LHCN-M2 (cell line): ENCODE measurements around the gene IRF9. TPM values are rescaled to one million over a fixed set of nuclear protein-coding genes. Genes with fewer than 3 reads are reported as not detected.

Experiments used
- DNase-seq: peaks from one replicate; pipeline ENCODE4 v3.0.0-alpha.2; 2012; ENCODE audit warnings: low read depth
- total RNA-seq: library from RNA; depleted of rRNA; stranded (reverse); fragments of >200 nt; gene quantifications from 2 replicates; pipeline ENCODE4 v1.2.3, GENCODE V29; 2014

IRF9 gene
- total RNA-seq, 1 experiment from 2014 or later: 70.1 TPM

GRCh38 chr14:24130717-24131548 lies 30.1 kb upstream of the IRF9 start:
- DNase-seq: peak; percentile 88

DNA sequence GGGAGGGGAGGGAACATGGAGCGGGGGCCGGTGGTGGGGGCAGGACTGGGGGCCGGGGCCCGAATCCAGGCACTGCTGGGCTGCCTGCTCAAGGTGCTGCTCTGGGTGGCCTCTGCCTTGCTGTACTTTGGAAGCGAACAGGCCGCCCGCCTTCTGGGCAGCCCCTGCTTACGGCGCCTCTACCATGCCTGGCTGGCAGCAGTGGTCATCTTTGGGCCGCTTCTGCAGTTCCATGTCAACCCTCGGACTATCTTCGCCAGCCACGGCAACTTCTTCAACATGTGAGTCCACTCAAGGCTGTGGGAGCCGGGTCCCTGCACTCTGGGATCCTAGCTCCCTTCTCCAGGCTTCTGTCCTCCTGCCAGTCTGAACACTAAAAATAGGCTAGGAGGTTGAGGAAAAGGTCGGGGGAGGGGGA lies 29.5 kb upstream of the IRF9 start:
- DNase-seq: no peak

DNA sequence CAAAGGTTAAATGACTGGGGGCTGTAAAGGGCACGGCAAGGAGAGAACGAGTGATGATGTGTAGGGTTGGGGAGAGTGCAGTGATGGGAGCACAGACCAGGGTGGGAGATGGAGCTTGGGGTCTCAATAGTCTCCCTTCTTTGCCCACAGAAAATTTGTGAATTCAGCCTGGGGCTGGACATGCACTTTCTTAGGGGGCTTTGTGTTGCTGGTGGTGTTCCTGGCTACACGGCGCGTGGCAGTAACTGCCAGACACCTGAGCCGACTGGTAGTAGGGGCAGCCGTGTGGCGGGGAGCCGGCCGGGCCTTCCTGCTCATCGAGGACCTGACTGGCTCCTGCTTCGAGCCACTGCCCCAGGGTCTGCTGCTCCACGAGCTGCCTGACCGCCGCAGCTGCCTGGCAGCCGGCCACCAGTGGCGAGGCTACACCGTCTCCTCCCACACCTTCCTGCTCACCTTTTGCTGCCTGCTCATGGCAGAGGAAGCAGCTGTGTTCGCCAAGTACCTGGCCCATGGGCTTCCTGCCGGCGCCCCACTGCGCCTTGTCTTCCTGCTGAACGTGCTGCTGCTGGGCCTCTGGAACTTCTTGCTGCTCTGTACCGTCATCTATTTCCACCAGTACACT lies 28.9 kb upstream of the IRF9 start:
- DNase-seq: no peak

DNA sequence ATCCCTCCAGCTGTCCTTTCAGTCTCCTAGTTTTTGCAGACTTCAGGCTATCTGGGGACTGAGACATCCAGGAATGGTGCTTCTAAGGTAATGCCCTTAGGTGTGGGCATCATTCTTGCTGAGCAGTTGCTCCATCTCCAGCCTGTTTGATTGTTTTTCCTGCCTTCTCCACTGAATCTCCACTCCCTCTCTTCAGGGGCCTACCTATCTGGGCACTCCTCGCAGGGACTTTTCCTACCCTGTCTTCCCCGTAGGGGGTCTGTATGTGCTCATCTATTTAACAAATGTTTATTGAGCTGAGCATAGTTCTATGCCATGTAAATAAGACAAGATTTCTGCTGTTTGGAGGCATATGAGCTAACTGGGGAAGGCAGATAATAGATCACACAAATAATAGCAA lies 28.1 kb upstream of the IRF9 start:
- no peak for DNase-seq

GRCh38 chr14:24133735-24134134 lies 27.3 kb upstream of the IRF9 start:
- no peak for DNase-seq

DNA sequence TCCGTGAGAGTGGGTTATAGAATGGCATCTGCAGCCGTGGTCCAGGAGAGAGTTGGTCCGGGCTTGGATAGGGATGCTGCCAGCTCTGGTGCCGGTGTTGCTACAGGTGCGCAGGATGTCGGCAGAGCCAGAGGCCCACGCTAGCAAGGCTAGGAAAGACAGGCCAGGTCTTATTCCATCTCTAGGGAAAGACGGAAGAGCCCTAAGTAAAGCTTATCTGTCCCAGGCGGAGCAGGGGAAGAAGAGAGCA lies 25.6 kb upstream of the IRF9 start:
- DNase-seq: no peak

GRCh38 chr14:24135834-24136683 lies 25.0 kb upstream of the IRF9 start, which contains the start of gene PSME1:
TSS of gene PSME1 (plus strand) at chr14:24136194. CDS start at chr14:24136263, 69 bp downstream.
- DNase-seq: peak; percentile 81

DNA sequence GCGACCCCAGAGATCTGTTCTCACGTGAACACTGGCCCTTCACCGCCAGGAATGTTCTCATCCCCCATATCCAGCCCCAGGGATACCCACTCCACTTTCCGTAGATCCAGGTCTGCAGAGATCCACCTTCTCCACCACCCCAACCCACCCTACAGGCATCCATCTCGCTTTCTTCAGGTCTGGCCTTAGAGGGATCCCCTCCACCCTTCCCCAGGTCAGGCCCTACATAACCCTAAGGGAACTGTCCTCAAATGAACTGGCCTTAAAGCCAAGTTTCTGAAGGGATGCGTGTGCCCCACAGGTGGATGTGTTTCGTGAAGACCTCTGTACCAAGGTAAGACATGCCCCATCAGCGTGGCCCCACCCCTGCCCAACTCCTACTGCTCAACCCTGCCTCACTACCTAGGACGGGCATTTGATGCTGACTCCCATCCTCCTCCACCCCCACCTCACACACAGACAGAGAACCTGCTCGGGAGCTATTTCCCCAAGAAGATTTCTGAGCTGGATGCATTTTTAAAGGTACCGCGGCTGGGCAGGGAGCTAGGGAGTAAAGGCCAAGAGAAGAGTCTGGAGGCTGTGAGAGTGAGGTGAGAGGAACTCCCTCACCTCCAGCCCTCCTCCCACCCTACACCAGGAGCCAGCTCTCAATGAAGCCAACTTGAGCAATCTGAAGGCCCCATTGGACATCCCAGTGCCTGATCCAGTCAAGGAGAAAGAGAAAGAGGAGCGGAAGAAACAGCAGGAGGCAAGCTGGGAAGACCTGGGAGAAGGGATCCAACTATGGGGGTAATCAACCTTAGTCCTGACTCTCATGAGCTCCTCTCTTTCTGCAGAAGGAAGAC lies 24.2 kb upstream of the IRF9 start:
- DNase-seq: no peak

GRCh38 chr14:24137529-24138395 lies 23.3 kb upstream of the IRF9 start:
- no peak for DNase-seq

GRCh38 chr14:24138396-24139271 lies 22.4 kb upstream of the IRF9 start:
- no peak for DNase-seq

DNA sequence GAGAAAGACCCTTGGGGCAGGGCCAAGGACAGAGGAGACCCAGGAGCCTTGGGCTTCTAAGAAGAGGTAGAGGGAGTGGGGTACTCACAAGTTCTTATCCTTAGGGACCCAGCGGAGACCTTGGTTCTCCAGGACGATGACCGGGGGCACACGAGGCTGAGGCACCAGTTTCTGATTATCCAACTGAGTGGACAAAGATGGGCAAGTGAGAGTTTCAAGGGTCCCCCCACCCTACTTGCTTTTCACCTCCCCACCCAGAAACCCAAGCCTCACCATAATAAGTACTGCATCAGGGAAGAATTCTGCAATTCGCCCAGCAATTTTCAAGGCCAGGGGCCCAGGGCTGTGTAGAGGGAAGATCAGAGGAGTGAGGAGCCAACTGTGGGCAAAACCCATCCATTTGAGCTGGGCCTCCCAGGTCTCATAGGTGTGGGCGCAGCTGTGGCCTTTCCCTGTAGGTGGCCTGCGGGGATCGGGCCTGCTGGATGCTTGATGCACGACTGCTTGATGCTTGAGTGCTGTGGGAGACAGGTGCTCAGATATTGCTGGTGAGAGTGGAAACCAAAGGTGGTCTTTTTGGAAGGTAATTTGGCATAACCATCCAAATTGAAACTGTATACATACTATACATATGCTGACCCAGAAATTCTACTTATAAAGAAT lies 21.7 kb upstream of the IRF9 start:
- DNase-seq: no peak

- peak; percentile 99 for DNase-seq
Measured at GRCh38 chr14:24141097-24141880, 19.8 kb upstream of the IRF9 start, which contains the start of gene EMC9. TSS of gene EMC9 (minus strand) at chr14:24141591. CDS start at chr14:24141304, 287 bp downstream.

- peak; percentile 79 for DNase-seq
Measured at GRCh38 chr14:24143511-24143910, 17.6 kb upstream of the IRF9 start.

DNA sequence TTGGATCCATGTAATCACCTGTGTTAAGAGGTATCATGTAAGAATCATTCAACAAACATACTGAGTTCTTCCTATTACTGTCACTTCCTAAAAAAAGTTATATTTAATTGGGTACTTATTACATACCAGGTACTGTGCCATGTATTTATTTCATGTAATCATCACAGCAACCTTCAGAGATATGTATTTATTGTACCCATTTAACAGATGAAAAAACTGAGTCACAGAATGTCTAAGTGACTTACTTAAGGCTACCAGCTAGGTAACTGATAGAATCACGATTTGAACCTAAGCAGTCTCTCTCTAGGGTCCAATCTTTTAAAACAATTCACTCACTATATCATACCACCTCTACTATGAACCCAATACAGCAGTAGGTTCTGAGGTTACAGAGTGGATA lies 16.6 kb upstream of the IRF9 start:
- no peak for DNase-seq

- DNase-seq: no peak
Measured at GRCh38 chr14:24145219-24145618, 15.8 kb upstream of the IRF9 start.

- no peak for DNase-seq
Measured at GRCh38 chr14:24145690-24146452, 15.2 kb upstream of the IRF9 start.

- peak; percentile 97 for DNase-seq
Measured at GRCh38 chr14:24146453-24146977, 14.6 kb upstream of the IRF9 start, which contains the start of gene PSME2. TSS of gene PSME2 (minus strand) at chr14:24146610. CDS start at chr14:24146581, 29 bp downstream.
